H7 (cell line): ENCODE data around the gene GIT2. TPM values are rescaled to one million over a fixed set of nuclear protein-coding genes. Genes with fewer than 3 reads are reported as not detected.
A peak's percentile ranks its signal among the peaks of the same experiment; 100 is the strongest.

ENCODE experiments used
- DNase-seq: peaks from one replicate; pipeline ENCODE4 v3.0.0; 2012
- H3K27me3 ChIP-seq: 2 replicates; pipeline ENCODE4 v1.6.0; 2011; ENCODE audit warnings: mild to moderate bottlenecking, low read length; ENCODE audit not compliant: control insufficient read depth, insufficient read depth
- H3K36me3 ChIP-seq: replicated peaks from 2 replicates; pipeline ENCODE4 v1.5.1; 2011; ENCODE audit warnings: low read length; ENCODE audit not compliant: control insufficient read depth, insufficient read depth
- H3K4me3 ChIP-seq: 2 replicates; pipeline ENCODE4 v1.5.1; 2011; ENCODE audit warnings: low read depth, mild to moderate bottlenecking, control low read depth, low read length, moderate library complexity; ENCODE audit not compliant: insufficient read depth
- total RNA-seq: library from RNA; depleted of rRNA; stranded (reverse); fragments of >200 nt; shearing (Covaris generic); gene quantifications from 2 replicates; pipeline ENCODE4 v1.2.3, GENCODE V29; 2014

The GIT2 gene
- total RNA-seq, 1 experiment from 2014 or later = 16.3 TPM

DNA sequence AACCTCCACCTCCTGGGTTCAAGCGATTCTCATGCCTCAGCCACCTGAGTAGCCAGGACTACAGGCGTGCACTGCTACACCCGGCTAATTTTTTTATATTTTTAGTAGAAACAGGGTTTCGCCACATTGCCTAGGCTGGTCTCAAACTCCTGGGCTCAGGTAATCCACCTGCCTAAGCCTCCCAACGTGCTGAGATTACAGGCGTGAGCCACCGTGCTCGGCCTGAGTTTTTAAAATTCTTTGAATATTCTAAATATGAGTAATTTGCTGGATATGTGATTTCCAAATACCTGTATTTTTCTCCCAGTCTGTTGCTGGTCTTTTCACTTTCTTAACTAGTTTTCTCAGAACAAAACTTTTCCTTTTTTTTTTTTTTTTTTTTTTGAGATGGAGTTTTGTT is 27.4 kb downstream of the GIT2 start:
- Histone ChIP-seq H3K36me3 (no peaks in the 10 kb centered on the region; the same call in none of the 2 replicates), H3K27me3 (no peaks in the 10 kb centered on the region), H3K4me3 (no peak overlapping the region)
- DNase-seq = no peak

DNA sequence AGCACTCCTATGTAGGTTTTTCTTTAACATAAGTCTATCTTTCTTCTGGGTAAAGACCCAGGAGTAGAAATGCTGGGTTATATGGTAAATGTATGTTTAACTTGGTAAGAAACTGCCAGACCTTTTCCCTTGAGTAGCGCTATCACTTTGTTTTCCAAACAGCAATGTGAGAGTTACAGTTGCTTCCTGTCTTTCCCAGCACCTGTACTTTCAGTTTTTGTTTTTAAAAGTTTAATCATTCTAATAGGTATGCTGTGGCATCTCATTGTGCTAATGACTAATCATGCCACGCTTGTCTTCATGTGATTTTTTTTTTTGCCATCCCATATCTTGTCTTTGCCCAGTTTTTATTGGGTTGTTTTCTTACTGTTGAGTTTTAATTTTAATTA is 28.1 kb downstream of the GIT2 start:
- H3K36me3 ChIP-seq = no peaks in the 10 kb centered on the region; the same call in none of the 2 replicates
- no peak overlapping the region for H3K4me3 ChIP-seq
- DNase-seq = no peak
- H3K27me3 ChIP-seq = no peaks in the 10 kb centered on the region

- no peak for DNase-seq
- no peaks in the 10 kb centered on the region; the same call in none of the 2 replicates for H3K36me3 ChIP-seq
- no peaks in the 10 kb centered on the region for H3K27me3 ChIP-seq
- no peak overlapping the region for H3K4me3 ChIP-seq
Observed at GRCh38 chr12:109967383-109968031, 28.7 kb downstream of the GIT2 start.

DNA sequence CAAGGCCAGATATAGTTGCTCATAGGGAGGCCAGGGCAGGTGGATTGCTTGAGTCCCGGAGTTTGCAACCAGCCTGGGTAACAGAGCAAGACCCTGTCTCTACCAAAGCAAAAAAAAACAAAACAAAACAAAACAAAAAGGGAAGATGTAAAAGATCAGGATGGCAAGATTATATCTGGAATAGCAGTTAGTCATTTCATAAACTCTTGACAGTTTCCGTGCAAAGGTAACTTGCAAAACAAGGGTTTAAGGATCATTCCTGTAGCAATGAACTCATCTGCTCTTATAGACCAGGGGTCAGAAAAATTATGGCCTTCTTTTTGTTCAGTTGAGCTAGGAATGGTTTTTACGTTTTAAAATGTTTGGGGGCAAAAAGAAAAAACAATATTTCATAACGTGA is 29.6 kb downstream of the GIT2 start:
- H3K27me3 ChIP-seq = no peaks in the 10 kb centered on the region
- no peaks in the 10 kb centered on the region; the same call in none of the 2 replicates for H3K36me3 ChIP-seq
- no peak for DNase-seq
- no peak overlapping the region for H3K4me3 ChIP-seq

DNA sequence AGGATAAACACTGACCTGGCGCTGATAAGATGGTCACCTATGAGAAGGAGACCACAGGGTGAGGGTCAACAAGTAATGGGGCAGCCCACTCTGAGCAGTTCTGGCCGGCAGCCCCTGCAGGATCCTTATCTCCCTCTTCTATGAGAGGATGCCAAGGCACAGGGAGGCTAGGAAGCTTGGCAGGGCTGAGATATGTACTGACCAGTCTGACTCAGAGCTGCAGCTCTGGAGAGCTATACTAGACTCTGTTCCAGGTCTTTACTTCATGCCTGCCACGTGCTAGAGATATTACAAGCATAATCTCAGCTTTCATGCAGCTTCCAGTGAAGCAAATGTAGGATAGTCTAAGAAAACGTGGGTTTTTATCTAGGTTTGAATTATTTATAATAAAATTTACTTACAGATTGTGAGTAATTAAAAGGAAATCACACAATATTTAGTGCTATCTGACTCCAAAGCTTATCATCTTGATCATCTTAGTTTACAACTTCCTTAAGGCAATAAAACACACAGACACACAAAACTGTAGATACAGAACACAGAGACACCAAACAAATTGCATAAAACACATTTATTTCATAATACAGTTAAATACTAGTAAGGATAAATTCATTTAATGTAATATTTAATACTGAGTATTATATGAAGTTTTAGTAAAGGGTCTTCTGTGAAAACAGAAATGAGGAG is 32.3 kb downstream of the GIT2 start:
- H3K27me3 ChIP-seq = no peaks in the 10 kb centered on the region
- peaks cover 1% of the 10 kb centered on the region for H3K36me3 ChIP-seq
- DNase-seq = no peak
- no peak overlapping the region for H3K4me3 ChIP-seq

DNA sequence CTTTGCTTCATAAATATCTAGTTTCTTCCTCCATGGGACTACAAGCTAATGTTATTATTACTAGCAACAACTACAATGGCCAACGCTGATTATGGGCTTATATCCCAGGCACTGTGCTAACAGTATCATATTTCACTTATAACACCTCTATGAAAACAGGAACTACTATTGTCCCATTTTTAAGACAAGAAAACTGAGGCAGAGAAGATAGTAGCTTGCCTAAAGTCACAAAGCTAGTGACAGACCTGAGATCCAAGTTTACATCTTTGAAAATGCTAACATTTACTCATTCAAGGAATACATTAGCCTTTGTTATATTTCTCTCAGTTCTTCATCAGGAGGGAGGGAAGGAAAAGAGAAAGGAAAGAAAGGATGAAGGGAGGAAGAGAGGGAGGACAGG is 32.8 kb downstream of the GIT2 start:
- no peak for DNase-seq
- peaks cover 1% of the 10 kb centered on the region for H3K36me3 ChIP-seq
- no peak overlapping the region for H3K4me3 ChIP-seq
- H3K27me3 ChIP-seq = no peaks in the 10 kb centered on the region

DNA sequence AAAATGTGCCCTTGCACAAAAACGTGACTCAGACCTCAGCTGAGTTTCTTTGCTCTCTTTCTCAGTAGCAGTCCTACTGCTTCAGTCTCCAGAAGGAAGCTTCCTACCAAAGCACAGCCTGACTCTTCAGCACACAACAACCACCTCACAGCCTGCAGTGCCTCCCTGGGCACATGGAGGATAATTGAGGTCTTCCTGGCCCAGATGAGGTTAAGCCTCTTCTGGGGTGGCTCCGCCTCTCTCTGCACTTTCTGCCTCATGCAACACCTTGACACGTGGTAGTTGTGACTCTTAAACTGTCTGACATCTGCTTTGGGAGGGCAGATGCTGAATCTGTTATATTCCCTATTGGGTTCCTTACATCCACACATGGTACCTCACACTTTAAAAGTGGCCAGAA is 33.8 kb downstream of the GIT2 start:
- Histone ChIP-seq H3K27me3 (no peaks in the 10 kb centered on the region), H3K36me3 (peaks cover 1% of the 10 kb centered on the region), H3K4me3 (no peak overlapping the region)
- DNase-seq = no peak

DNA sequence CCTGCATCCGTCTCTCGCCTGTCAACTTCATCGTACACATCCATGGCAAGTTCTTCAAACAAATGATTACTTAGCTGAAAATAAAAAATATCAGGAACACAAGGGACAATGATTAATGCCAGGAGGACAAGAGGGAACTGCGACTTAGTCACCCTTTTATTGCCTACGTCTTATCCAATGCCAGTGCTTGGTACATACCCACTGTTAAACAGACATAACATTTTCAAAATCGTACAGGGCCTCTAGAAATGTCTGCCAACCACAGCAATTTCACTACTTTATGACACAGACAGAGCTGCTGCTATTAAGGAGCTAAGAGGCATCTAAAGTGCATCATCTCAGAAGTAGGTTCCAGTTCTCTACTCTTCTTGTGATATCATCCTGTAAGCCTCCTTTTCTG is 34.6 kb downstream of the GIT2 start:
- Histone ChIP-seq H3K27me3 (no peaks in the 10 kb centered on the region), H3K4me3 (no peak overlapping the region), H3K36me3 (peaks cover 1% of the 10 kb centered on the region)
- DNase-seq = no peak

DNA sequence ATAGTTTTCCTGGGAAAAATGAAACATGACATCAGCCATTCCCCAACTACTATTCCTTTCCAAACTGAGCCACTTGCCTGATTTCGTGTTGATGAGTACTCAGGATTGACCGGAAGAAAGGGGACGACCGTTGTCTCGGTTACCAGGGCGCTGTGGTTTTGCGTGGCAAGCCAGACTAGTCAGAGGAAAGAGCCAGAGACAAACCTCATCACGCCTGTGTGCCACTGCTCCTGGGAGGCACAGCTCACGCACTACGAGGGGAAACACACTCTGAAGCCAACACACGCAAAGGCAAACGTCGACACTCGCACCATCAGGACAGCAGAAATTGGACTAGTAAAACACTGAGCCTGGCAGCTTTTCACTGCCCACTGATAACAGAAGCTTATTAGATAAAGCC is 35.0 kb downstream of the GIT2 start:
- Histone ChIP-seq H3K36me3 (peaks cover 1% of the 10 kb centered on the region), H3K4me3 (no peak overlapping the region), H3K27me3 (no peaks in the 10 kb centered on the region)
- DNase-seq = no peak

DNA sequence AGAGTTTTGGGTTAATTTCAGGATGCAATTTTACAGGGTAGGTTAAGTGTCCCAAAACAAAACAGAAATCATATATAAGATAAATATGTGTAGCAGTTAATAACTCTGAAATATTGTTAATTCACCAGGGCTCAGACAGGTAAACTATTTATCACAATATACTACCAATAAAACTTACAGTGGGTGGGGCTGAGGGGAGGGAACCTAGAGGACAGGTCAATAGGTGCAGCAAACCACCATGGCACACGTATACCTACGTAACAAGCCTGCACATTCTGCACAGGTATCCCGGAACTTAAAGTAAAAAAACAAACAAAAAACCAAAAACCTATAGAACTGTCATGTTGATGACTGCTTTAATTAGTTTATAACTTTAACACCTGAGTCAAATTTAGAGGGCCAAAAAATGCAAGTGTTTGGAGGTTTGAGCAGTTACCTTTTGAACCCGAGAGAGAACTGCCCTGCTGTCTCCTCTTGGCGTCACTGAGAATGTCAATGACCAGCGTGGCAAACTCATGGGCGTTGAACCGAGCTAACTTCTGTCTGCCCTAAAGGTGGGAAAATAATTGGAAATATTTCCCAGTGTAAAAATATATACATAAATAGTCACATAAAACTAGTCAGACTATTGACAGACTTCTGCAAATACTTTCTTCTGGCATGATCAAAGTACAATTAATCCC is 36.6 kb downstream of the GIT2 start:
- no peaks in the 10 kb centered on the region for H3K27me3 ChIP-seq
- DNase-seq = no peak
- H3K36me3 ChIP-seq = peaks cover 1% of the 10 kb centered on the region
- no peak overlapping the region for H3K4me3 ChIP-seq

DNA sequence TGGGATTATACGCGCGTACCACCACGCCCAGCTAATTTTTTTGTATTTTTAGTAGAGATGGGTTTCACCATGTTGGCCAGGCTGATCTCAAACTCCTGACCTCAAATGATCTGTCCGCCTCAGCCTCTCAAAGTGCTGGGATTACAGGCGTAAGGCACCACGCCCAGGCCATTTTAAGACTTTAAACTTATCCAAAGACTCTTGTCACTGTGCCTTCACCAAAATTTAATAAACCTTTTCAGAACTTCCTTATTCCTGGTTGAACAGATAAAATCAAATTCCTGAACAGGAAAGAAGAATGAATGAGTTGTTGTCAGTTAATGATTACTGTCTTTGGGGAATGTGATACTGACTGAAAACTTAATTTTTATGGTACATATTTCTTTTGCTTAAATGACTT is 37.8 kb downstream of the GIT2 start:
- Histone ChIP-seq H3K36me3 (peaks cover 1% of the 10 kb centered on the region), H3K4me3 (no peak overlapping the region), H3K27me3 (no peaks in the 10 kb centered on the region)
- DNase-seq = no peak

DNA sequence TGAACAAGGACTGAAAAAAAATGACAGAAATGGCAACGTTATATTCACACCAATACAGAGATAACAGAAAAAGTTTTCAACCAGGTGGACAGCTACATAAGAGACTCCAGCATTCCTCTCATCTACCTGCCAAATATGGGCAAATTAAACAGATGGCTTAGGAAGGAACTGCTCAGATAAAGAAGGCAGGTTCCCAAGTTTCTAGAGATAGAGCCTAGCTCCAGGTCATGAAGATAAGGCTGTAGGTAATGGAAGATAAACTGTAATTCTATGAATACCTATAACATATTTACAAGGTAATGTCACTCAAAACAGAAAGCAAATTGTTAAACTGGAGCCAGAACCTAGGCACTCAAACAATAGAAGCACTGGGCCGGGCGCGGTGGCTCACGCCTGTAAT is 42.5 kb downstream of the GIT2 start:
- no peaks in the 10 kb centered on the region for H3K27me3 ChIP-seq
- H3K36me3 ChIP-seq = peaks cover 15% of the 10 kb centered on the region
- no peak overlapping the region for H3K4me3 ChIP-seq
- DNase-seq = no peak

GRCh38 chr12:109952873-109953272 is 43.3 kb downstream of the GIT2 start:
- Histone ChIP-seq H3K36me3 (peaks cover 15% of the 10 kb centered on the region), H3K4me3 (no peak overlapping the region), H3K27me3 (no peaks in the 10 kb centered on the region)
- no peak for DNase-seq

- DNase-seq = no peak
- peaks cover 15% of the 10 kb centered on the region for H3K36me3 ChIP-seq
- no peaks in the 10 kb centered on the region for H3K27me3 ChIP-seq
- H3K4me3 ChIP-seq = no peak overlapping the region
Observed at GRCh38 chr12:109952160-109952858, 43.9 kb downstream of the GIT2 start.

DNA sequence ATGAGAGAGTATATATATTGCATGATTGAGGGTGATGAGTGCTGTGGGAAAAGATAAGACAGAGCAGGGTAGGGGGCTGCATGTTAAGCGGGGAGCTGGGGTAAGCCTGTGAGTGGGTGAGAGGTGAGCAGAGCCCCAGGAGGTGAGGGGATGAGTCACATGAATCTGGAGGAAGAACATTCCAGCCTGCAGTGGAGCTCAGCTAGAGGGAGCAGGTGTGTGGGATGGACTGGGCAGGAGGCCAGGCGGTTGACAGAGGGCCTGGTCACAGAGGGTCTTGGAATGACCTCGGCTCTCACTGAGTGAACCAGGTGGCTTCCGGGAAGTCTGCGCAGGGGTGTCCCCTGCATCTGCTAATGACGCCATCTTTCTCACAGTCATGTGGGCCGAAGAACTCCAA is 44.4 kb downstream of the GIT2 start:
- Histone ChIP-seq H3K4me3 (no peak overlapping the region), H3K36me3 (peaks cover 17% of the 10 kb centered on the region), H3K27me3 (no peaks in the 10 kb centered on the region)
- peak; percentile 47 for DNase-seq
